ENCODE measurements around the gene ZNF574. TPM values are rescaled to one million over a fixed set of nuclear protein-coding genes. Genes with fewer than 3 reads are reported as not detected.
"Not testable (repeated sequence)": the region's sequence is repeated elsewhere in the genome, so short reads cannot be mapped to it uniquely, and the experiment has no call there.

The ZNF574 gene
- total RNA-seq, 1 experiment from 2014 or later, result 15.7 TPM

DNA sequence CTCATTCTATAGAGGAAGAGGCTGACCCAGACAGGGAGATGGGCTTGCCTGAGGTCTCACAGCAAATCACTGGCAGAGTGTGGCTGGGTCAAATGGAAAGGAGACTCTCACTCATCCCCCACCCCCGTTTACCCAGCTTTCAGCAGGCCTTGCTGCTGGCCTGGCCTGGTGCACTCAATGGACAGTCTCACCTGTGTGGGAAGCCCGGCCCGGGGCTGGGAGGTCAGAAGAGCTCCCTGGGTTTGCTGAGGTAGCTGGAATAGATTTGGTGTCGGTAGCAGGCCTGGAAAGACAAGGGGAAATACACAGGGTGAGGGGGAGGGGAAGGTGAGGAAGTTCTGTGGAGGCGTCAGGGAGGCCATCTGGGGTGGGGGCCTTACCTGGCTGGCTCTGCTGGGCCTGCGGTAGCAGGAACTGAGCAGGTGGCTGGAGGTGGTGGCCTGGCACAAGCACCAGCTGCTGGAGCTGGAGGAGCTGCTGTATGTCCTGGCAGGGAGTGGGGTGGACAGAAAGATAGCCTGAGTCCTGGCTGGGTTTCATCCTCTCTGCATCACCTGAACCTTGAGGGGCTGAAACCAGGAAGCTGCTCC lies 23.5 kb downstream of the ZNF574 start:
- no TSS peak for BruUV-seq (replicated peaks)
- POLR2A ChIA-PET, result interaction anchor here (1.3 kb wide), 1 partner anchor 23 kb away, joined by 3 read pairs; the partner anchor contains the start of gene ZNF574
- no peak overlapping the region for H3K4me3 ChIP-seq (ENCODE audit: low read depth in 2 of 2, low read length in 2 of 2)
- no peak overlapping the region for H3K27ac ChIP-seq (ENCODE audit: low read length)
- H3K9me3 ChIP-seq (ENCODE audit: control insufficient read depth, insufficient read depth, low read depth, low read length), result no peaks in the 10 kb centered on the region
- ATAC-seq, result no peak
- no peak for DNase-seq (ENCODE audit: low read depth, low spot score)
- no peaks in the 10 kb centered on the region for H3K36me3 ChIP-seq (ENCODE audit: control insufficient read depth, insufficient read depth, low read length)
- TF ChIP-seq, protein P1, sequence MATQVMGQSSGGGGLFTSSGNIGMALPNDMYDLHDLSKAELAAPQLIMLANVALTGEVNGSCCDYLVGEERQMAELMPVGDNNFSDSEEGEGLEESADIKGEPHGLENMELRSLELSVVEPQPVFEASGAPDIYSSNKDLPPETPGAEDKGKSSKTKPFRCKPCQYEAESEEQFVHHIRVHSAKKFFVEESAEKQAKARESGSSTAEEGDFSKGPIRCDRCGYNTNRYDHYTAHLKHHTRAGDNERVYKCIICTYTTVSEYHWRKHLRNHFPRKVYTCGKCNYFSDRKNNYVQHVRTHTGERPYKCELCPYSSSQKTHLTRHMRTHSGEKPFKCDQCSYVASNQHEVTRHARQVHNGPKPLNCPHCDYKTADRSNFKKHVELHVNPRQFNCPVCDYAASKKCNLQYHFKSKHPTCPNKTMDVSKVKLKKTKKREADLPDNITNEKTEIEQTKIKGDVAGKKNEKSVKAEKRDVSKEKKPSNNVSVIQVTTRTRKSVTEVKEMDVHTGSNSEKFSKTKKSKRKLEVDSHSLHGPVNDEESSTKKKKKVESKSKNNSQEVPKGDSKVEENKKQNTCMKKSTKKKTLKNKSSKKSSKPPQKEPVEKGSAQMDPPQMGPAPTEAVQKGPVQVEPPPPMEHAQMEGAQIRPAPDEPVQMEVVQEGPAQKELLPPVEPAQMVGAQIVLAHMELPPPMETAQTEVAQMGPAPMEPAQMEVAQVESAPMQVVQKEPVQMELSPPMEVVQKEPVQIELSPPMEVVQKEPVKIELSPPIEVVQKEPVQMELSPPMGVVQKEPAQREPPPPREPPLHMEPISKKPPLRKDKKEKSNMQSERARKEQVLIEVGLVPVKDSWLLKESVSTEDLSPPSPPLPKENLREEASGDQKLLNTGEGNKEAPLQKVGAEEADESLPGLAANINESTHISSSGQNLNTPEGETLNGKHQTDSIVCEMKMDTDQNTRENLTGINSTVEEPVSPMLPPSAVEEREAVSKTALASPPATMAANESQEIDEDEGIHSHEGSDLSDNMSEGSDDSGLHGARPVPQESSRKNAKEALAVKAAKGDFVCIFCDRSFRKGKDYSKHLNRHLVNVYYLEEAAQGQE (IDR thresholded peaks at IDR 0.05; ENCODE audit: insufficient read depth in 1 of 2, low read depth in 2 of 2, low read length in 1 of 2), result no peak
- no peak for TF ChIP-seq POLR2AphosphoS5 (IDR thresholded peaks at IDR 0.05; ENCODE audit: low read depth, low read length)
- no peak for TF ChIP-seq TCF7L2 (IDR thresholded peaks at IDR 0.05; ENCODE audit: low read depth, low read length)
- no peak for TF ChIP-seq SIN3A (IDR thresholded peaks at IDR 0.05; ENCODE audit: borderline replicate concordance, insufficient read depth, low read depth, low read length)
- TF ChIP-seq, protein P2, sequence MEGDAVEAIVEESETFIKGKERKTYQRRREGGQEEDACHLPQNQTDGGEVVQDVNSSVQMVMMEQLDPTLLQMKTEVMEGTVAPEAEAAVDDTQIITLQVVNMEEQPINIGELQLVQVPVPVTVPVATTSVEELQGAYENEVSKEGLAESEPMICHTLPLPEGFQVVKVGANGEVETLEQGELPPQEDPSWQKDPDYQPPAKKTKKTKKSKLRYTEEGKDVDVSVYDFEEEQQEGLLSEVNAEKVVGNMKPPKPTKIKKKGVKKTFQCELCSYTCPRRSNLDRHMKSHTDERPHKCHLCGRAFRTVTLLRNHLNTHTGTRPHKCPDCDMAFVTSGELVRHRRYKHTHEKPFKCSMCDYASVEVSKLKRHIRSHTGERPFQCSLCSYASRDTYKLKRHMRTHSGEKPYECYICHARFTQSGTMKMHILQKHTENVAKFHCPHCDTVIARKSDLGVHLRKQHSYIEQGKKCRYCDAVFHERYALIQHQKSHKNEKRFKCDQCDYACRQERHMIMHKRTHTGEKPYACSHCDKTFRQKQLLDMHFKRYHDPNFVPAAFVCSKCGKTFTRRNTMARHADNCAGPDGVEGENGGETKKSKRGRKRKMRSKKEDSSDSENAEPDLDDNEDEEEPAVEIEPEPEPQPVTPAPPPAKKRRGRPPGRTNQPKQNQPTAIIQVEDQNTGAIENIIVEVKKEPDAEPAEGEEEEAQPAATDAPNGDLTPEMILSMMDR (IDR thresholded peaks at IDR 0.05), result no peak
- no peaks in the 10 kb centered on the region for H3K4me1 ChIP-seq (ENCODE audit: control insufficient read depth, insufficient read depth, low read length)
- CTCF ChIA-PET, result interaction anchor here (0.5 to 1.4 kb wide), 2 partner anchors 15 to 339 kb away, joined by 3 to 9 read pairs; no protein-coding TSS in a partner anchor
- in situ Hi-C loops (cut with HindIII; ENCODE audit: low pct_unique_long_range_greater_than_20kb, low sequenced_read_pairs), result no loop called here
- intact Hi-C loops (cut with micrococcal nuclease; ENCODE audit: unreplicated experiment), result no loop called here
- H3K27me3 ChIP-seq (ENCODE audit: control insufficient read depth, insufficient read depth, low read length), result no peaks in the 10 kb centered on the region

DNA sequence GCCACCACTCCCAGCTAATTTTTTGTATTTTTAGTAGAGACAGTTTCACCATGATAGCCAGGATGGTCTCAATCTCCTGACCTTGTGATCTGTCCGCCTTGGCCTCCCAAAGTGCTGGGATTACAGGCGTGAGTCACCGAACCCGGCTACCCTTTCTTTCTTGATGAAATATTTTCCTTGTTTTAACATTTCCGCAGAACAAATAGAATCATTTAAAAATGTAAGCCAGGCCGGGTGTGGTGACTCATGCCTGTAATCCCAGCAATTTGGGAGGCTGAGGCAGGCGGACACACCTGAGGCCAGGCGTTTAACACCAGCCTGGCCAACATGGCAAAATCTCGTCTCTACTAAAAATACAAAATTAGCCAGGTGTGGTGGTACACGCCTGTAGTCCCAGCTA lies 24.3 kb downstream of the ZNF574 start:
- in situ Hi-C loops (cut with HindIII; ENCODE audit: low pct_unique_long_range_greater_than_20kb, low sequenced_read_pairs); DNase-seq (ENCODE audit: low read depth, low spot score); intact Hi-C loops (cut with micrococcal nuclease; ENCODE audit: unreplicated experiment); H3K4me3 ChIP-seq (ENCODE audit: low read depth in 2 of 2, low read length in 2 of 2); H3K27ac ChIP-seq (ENCODE audit: low read length); ATAC-seq; H3K9me3 ChIP-seq (ENCODE audit: control insufficient read depth, insufficient read depth, low read depth, low read length); BruUV-seq (replicated peaks); CTCF ChIA-PET; H3K36me3 ChIP-seq (ENCODE audit: control insufficient read depth, insufficient read depth, low read length); H3K4me1 ChIP-seq (ENCODE audit: control insufficient read depth, insufficient read depth, low read length); H3K27me3 ChIP-seq (ENCODE audit: control insufficient read depth, insufficient read depth, low read length): not testable (repeated sequence)
- POLR2A ChIA-PET, result interaction anchor here (1.3 kb wide), 1 partner anchor 24 kb away, joined by 3 read pairs; the partner anchor contains the start of gene ZNF574

DNA sequence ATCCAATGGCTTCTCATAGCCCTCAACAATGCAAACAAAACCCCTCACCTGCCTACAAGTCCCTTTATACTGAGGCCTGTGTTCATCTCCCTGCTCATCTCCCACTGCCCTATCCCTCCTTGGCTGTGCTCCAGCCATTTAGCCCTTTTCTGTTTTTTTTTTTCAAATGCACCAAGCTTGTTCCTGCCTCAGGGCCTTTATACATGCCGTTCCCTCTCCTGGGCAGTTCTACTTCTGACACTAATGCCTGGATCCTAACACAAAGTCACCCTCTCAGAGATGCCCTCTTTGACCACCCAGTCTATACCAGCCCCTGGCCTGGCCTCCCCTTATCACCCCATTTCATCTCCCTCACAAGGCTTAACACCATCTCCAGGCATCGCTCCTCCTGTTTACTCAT lies 26.9 kb downstream of the ZNF574 start:
- Histone ChIP-seq H3K4me3 (ENCODE audit: low read depth in 2 of 2, low read length in 2 of 2) (no peak overlapping the region), H3K27ac (ENCODE audit: low read length) (no peak overlapping the region), H3K36me3 (ENCODE audit: control insufficient read depth, insufficient read depth, low read length) (no peaks in the 10 kb centered on the region), H3K27me3 (ENCODE audit: control insufficient read depth, insufficient read depth, low read length) (no peaks in the 10 kb centered on the region), H3K9me3 (ENCODE audit: control insufficient read depth, insufficient read depth, low read depth, low read length) (no peaks in the 10 kb centered on the region), H3K4me1 (ENCODE audit: control insufficient read depth, insufficient read depth, low read length) (no peaks in the 10 kb centered on the region)
- POLR2A ChIA-PET, result interaction anchor here (0.6 to 0.7 kb wide), 2 partner anchors 31 to 52 kb away, joined by 7 to 10 read pairs; no protein-coding TSS in a partner anchor
- no TSS peak for BruUV-seq (replicated peaks)
- no peak for ATAC-seq
- CTCF ChIA-PET, result no interaction called here
- in situ Hi-C loops (cut with HindIII; ENCODE audit: low pct_unique_long_range_greater_than_20kb, low sequenced_read_pairs) (no loop called here), intact Hi-C loops (cut with micrococcal nuclease; ENCODE audit: unreplicated experiment) (no loop called here)
- TF ChIP-seq, protein P2 (IDR thresholded peaks at IDR 0.05), result no peak
- TF ChIP-seq POLR2AphosphoS5 (IDR thresholded peaks at IDR 0.05; ENCODE audit: low read depth, low read length) (no peak), TCF7L2 (IDR thresholded peaks at IDR 0.05; ENCODE audit: low read depth, low read length) (no peak), SIN3A (IDR thresholded peaks at IDR 0.05; ENCODE audit: borderline replicate concordance, insufficient read depth, low read depth, low read length) (no peak)
- TF ChIP-seq, protein P1 (IDR thresholded peaks at IDR 0.05; ENCODE audit: insufficient read depth in 1 of 2, low read depth in 2 of 2, low read length in 1 of 2), result no peak
- DNase-seq (ENCODE audit: low read depth, low spot score), result no peak
